ENCODE results near the gene SLC2A11.

DNA sequence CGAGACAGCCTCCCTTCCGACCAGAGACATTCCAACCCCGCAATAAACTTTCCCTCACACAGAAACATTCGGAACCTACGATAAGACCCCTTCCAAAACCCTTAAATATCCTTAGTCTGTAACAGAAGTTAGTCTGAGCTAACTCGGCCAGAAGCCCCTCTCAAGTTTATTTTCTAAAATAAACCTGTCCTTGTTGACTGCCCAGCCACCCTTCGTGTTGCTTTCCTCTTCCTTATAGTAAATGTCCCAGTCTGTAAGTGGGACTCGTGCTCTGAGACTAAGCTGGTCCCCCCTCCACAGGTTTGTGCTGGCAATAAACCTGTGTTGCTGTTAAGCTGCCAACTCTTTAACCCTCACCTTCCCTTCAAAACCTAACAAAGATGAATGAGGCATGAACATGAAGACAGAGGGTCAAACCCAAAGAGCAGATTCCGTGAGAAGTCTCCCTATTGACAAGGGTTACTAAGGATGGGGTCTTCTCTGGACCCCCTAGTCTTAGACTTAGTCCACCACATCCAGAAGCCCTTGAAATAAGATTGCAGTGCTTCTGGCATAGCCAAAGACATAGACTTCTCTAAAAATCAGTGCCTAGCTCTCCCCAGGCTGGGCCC is 54.7 kb downstream of the SLC2A11 start:
- TF ChIP-seq ESRRA (IDR thresholded peaks at IDR 0.05; ENCODE audit: borderline replicate concordance, low read length) (no peak), POLR2A (IDR thresholded peaks at IDR 0.05; ENCODE audit: low read length) (no peak), CEBPB (IDR thresholded peaks at IDR 0.05) (no peak), RFX5 (IDR thresholded peaks at IDR 0.05) (no peak), JUNB (IDR thresholded peaks at IDR 0.05) (no peak), GATA3 (IDR thresholded peaks at IDR 0.05; ENCODE audit: borderline replicate concordance) (no peak)
- TF ChIP-seq, protein P1, sequence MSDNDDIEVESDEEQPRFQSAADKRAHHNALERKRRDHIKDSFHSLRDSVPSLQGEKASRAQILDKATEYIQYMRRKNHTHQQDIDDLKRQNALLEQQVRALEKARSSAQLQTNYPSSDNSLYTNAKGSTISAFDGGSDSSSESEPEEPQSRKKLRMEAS (IDR thresholded peaks at IDR 0.05) = no peak
- TF ChIP-seq, protein P2, sequence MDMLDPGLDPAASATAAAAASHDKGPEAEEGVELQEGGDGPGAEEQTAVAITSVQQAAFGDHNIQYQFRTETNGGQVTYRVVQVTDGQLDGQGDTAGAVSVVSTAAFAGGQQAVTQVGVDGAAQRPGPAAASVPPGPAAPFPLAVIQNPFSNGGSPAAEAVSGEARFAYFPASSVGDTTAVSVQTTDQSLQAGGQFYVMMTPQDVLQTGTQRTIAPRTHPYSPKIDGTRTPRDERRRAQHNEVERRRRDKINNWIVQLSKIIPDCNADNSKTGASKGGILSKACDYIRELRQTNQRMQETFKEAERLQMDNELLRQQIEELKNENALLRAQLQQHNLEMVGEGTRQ (IDR thresholded peaks at IDR 0.05) = no peak
- TF ChIP-seq, protein P3, sequence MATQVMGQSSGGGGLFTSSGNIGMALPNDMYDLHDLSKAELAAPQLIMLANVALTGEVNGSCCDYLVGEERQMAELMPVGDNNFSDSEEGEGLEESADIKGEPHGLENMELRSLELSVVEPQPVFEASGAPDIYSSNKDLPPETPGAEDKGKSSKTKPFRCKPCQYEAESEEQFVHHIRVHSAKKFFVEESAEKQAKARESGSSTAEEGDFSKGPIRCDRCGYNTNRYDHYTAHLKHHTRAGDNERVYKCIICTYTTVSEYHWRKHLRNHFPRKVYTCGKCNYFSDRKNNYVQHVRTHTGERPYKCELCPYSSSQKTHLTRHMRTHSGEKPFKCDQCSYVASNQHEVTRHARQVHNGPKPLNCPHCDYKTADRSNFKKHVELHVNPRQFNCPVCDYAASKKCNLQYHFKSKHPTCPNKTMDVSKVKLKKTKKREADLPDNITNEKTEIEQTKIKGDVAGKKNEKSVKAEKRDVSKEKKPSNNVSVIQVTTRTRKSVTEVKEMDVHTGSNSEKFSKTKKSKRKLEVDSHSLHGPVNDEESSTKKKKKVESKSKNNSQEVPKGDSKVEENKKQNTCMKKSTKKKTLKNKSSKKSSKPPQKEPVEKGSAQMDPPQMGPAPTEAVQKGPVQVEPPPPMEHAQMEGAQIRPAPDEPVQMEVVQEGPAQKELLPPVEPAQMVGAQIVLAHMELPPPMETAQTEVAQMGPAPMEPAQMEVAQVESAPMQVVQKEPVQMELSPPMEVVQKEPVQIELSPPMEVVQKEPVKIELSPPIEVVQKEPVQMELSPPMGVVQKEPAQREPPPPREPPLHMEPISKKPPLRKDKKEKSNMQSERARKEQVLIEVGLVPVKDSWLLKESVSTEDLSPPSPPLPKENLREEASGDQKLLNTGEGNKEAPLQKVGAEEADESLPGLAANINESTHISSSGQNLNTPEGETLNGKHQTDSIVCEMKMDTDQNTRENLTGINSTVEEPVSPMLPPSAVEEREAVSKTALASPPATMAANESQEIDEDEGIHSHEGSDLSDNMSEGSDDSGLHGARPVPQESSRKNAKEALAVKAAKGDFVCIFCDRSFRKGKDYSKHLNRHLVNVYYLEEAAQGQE (IDR thresholded peaks at IDR 0.05) = no peak

All from A549 (cell line).